Heart left ventricle (tissue), 16 donors: ENCODE data around the gene CFAP77. TPM values are rescaled to one million over a fixed set of nuclear protein-coding genes. Genes with fewer than 3 reads are reported as not detected.

ENCODE experiments used
- ATAC-seq, 4 donors: fragments of 200-7000 bp; cut with Tn5 transposase; one replicate each; pipeline ENCODE4 v1.9.1; 2020 to 2022; ENCODE audit warnings: moderate library complexity in 4 of 4, mild to moderate bottlenecking in 3 of 4, moderate number of reproducible peaks in 1 of 4
- DNase-seq, 5 donors: peaks; one replicate each; pipeline ENCODE4 v3.0.0-alpha.2; 2020
- H3K27ac ChIP-seq, 12 donors: fragments of 200-600 bp; sonication (generic) in 4 of 12; one replicate each; pipeline versions ENCODE4 v1.5.0 to v1.8.0; 2016 to 2022; ENCODE audit warnings: mild to moderate bottlenecking in 2 of 12
- H3K27me3 ChIP-seq, 9 donors: fragments of 200-600 bp; sonication (generic) in 2 of 9; one replicate each; pipeline versions ENCODE4 v1.5.1 to v1.8.0; 2016 to 2022; ENCODE audit warnings: mild to moderate bottlenecking in 3 of 9
- H3K36me3 ChIP-seq, 9 donors: fragments of 200-600 bp; sonication (generic) in 2 of 9; one replicate each; pipeline versions ENCODE4 v1.5.0 to v1.8.0; 2018 to 2022; ENCODE audit warnings: mild to moderate bottlenecking in 2 of 9
- H3K4me1 ChIP-seq, 12 donors: fragments of 200-600 bp; sonication (generic) in 4 of 12; one replicate each; pipeline versions ENCODE4 v1.5.0 to v1.8.0; 2016 to 2022; ENCODE audit warnings: mild to moderate bottlenecking in 3 of 12
- H3K4me3 ChIP-seq, 12 donors: fragments of 200-600 bp; sonication (generic) in 4 of 12; one replicate each; pipeline versions ENCODE4 v1.5.0 to v1.8.0; 2017 to 2022; ENCODE audit warnings: mild to moderate bottlenecking in 9 of 12, moderate library complexity in 4 of 12
- H3K9me3 ChIP-seq, 12 donors: fragments of 200-600 bp; sonication (generic) in 4 of 12; one replicate each; pipeline versions ENCODE4 v1.5.0 to v1.8.0; 2016 to 2022; ENCODE audit warnings: mild to moderate bottlenecking in 1 of 12
- POLR2A ChIP-seq, 2 donors: fragments of 450-650 bp; IDR thresholded peaks; one replicate each; pipeline ENCODE4 v1.6.1; 2017; ENCODE audit warnings: antibody characterized with exemption in 2 of 2, mild to moderate bottlenecking in 2 of 2, moderate library complexity in 2 of 2
- WGBS, 4 donors: extraction: QIAGEN DNeasy Blood & Tissue Kit in 2 of 4; methylation state at CpG; one replicate each; pipeline versions ENCODE4 v1.1.5 to v1.1.7; 2013 to 2018; 5-methylcytosine and 5-hydroxymethylcytosine counted together
- intact Hi-C, 10 donors: fragments of 100-400 bp; cut with DNase I; formaldehyde crosslinking; loops; one replicate each; pipeline versions ENCODE4 v1.11.1 to v1.14.2; 2022
- polyA plus RNA-seq, 2 donors: library from polyadenylated mRNA; stranded (reverse); fragments of 200-250 nt; gene quantifications; one replicate each; pipeline ENCODE4 v1.2.3, GENCODE V29; 2013
- total RNA-seq, 9 donors: library from RNA; depleted of rRNA in 2 of 9; stranded (reverse); fragments of >200 nt in 2 of 9; fragmentation: NEBNext Ultra II Directional in 3 of 9; extraction: Animal tissue kit (Norgen Biotek cat#: 25700) in 3 of 9; gene quantifications; one replicate each; pipeline versions ENCODE4 v1.1.0 to v1.2.4, GENCODE V29; 2016 to 2023
- TF ChIP-seq, protein P1 (sequence below), 12 donors: fragments of 200-600 bp; sonication (generic) in 4 of 12; IDR thresholded peaks; one replicate each; pipeline versions ENCODE4 v1.5.0 to v1.8.0; 2018 to 2022; ENCODE audit warnings: antibody characterized with exemption in 12 of 12, mild to moderate bottlenecking in 5 of 12
- donor health status: ischemic (EF 13 %, LVEDD 7.1; RV severe dilation, severe dysfunction).
- donor health status: healthy with polysubstance abuse.
- donor health status: DM: no; HTN: yes; CAD: no.
- donor health status: DM: no; HTN: no; CAD: no.
- donor health status: ischemic (EF 25% LVEDD 6.9; RV normal size, moderate dysfunction).
- donor health status: ischemic (EF 25% LVEDD 5.7; RV mildly dilated, moderate dysfunction).
- donor health status: healthy.
- donor health status: DM: yes; HTN: yes; CAD: no.
- donor health status: ischemic (EF 35%, LVEDD 5.7; RV mildly dilated, moderate dysfunction).
- donor health status: nonischemic (EF 11% LVEDD 7.7; RV severe dilation, severe dysfunction).
- donor health status: DM: yes; HTN: yes; CAD: no.
- donor health status: PGD.
- donor health status: ischemic (EF 29% LVEDD 5.4; RV normal size, mild dysfunction).
- donor health status: nonischemic (EF 23%, LVEDD 6.1; RV moderate dilation, normal function).

Gene CFAP77
- total and polyA plus RNA-seq, 11 donors = 1.3 to 6.8 (median 2.2) TPM

DNA sequence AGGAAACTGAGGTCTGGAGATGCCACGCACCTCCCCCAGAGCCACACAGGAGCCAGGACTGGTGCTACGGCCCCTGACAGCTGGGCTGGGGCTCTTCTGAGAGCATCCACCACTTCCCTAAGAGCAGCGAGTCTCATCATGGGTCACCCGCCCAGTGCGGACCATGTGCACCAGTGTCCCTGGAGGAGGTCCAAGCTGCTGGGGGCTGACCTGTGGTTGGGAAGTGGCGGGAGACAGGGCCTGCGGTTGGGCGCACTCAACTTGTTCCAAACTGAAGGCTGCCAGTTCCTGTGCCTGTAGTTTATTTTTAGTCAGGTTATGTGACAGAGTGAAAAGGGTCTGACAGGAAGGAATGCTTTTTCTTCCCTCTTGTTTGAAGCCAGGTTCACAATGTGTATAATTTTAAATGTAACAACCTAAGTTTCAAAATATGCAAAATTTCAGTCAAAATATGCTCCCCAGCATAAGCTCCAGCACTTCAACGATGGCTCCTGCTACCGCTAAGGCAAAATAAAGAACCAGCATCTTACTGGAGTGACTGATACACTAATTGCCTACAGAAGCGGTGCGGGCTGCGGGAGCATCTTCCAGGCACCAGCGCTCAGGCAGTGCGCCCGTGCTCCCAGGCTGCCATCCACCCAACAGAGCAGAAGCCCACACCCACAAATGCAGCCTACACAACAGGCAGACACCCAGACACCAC, 187.2 kb downstream of the CFAP77 start:
- peaks cover 0 to 29% (median 8%) of the 10 kb centered on the region in 12 donors for H3K4me1 ChIP-seq
- TF ChIP-seq POLR2A (IDR thresholded peaks at IDR 0.05) = no peak
- TF ChIP-seq, protein P1, sequence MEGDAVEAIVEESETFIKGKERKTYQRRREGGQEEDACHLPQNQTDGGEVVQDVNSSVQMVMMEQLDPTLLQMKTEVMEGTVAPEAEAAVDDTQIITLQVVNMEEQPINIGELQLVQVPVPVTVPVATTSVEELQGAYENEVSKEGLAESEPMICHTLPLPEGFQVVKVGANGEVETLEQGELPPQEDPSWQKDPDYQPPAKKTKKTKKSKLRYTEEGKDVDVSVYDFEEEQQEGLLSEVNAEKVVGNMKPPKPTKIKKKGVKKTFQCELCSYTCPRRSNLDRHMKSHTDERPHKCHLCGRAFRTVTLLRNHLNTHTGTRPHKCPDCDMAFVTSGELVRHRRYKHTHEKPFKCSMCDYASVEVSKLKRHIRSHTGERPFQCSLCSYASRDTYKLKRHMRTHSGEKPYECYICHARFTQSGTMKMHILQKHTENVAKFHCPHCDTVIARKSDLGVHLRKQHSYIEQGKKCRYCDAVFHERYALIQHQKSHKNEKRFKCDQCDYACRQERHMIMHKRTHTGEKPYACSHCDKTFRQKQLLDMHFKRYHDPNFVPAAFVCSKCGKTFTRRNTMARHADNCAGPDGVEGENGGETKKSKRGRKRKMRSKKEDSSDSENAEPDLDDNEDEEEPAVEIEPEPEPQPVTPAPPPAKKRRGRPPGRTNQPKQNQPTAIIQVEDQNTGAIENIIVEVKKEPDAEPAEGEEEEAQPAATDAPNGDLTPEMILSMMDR (IDR thresholded peaks at IDR 0.05) = no peak
- H3K27me3 ChIP-seq = peaks cover 0 to 1% (median 0%) of the 10 kb centered on the region in 9 donors
- ATAC-seq (peak; percentile 95 to 97 (median 96)), DNase-seq (peak; percentile 77 to 91 (median 83))
- H3K4me3 ChIP-seq = no peak overlapping the region
- 55 to 77% (median 67%) methylated on average over 15 to 16 of the region's 16 CpGs for WGBS, 4 donors
- H3K27ac ChIP-seq = peak overlapping the region in 9 of 12 donors; percentile 12 to 79 (median 64)
- intact Hi-C loops = no loop called here
- no peaks in the 10 kb centered on the region for H3K9me3 ChIP-seq
- H3K36me3 ChIP-seq = peaks cover 0 to 54% (median 23%) of the 10 kb centered on the region in 9 donors

- intact Hi-C loops = no loop called here
- Histone ChIP-seq H3K9me3 (no peaks in the 10 kb centered on the region), H3K4me3 (no peak overlapping the region), H3K36me3 (peaks cover 0 to 39% (median 13%) of the 10 kb centered on the region in 9 donors), H3K27me3 (no peaks in the 10 kb centered on the region), H3K27ac (peak overlapping the region in 3 of 12 donors; percentile 5 to 37 (median 24)), H3K4me1 (peaks cover 0 to 29% (median 8%) of the 10 kb centered on the region in 12 donors)
- ATAC-seq = peak in 2 of 4 donors; percentile 33 to 45
- DNase-seq = no peak
- TF ChIP-seq POLR2A (IDR thresholded peaks at IDR 0.05) = no peak
- TF ChIP-seq, protein P1 (IDR thresholded peaks at IDR 0.05) = no peak
- 71 to 79% (median 76%) methylated on average over 12 of the region's 12 CpGs for WGBS, 4 donors
Observed at GRCh38 chr9:132600326-132600984, 190.4 kb downstream of the CFAP77 start.

GRCh38 chr9:132602207-132602606, 192.2 kb downstream of the CFAP77 start:
- no peak for ATAC-seq
- H3K27me3 ChIP-seq = no peaks in the 10 kb centered on the region
- no peak overlapping the region for H3K4me3 ChIP-seq
- no peaks in the 10 kb centered on the region for H3K9me3 ChIP-seq
- intact Hi-C loops = no loop called here
- H3K36me3 ChIP-seq = peaks cover 0 to 56% (median 25%) of the 10 kb centered on the region in 9 donors
- 68 to 88% (median 81%) methylated on average over 3 of the region's 3 CpGs for whole genome bisulfite sequencing, 4 donors
- no peak overlapping the region for H3K27ac ChIP-seq
- DNase-seq = no peak
- no peak for TF ChIP-seq POLR2A (IDR thresholded peaks at IDR 0.05)
- H3K4me1 ChIP-seq = peaks cover 0 to 22% (median 7%) of the 10 kb centered on the region in 12 donors

DNA sequence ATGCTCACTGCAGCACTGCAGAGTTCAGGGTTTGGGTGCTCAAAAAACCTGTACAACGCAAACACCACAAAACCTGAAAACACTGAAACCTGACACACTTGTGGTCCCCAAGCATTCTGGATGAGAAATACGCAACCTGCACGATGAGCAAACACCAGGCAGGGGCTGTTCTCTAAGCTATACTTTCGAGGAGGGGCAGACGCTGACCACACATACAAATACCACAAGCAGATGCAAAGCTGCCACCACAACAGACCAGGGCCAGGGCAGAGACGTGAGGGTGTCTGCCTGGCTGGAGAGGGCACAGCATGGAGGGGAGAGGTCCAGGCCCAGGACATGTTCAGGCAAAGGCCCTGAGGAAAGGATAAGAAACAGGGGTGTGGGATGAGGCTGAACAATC, 195.4 kb downstream of the CFAP77 start:
- DNase-seq (no peak), ATAC-seq (no peak)
- Histone ChIP-seq H3K27me3 (no peaks in the 10 kb centered on the region), H3K9me3 (no peaks in the 10 kb centered on the region), H3K36me3 (peaks cover 0 to 82% (median 48%) of the 10 kb centered on the region in 9 donors), H3K27ac (no peak overlapping the region), H3K4me3 (no peak overlapping the region), H3K4me1 (peaks cover 0 to 9% (median 0%) of the 10 kb centered on the region in 12 donors)
- WGBS, 4 donors = 93 to 95% (median 94%) methylated on average over 6 of the region's 6 CpGs
- intact Hi-C loops = no loop called here
- TF ChIP-seq, protein P1 (IDR thresholded peaks at IDR 0.05) = no peak
- no peak for TF ChIP-seq POLR2A (IDR thresholded peaks at IDR 0.05)
